Astrocyte of the hippocampus (primary cell): ENCODE results near the gene MRPL46.
A peak's percentile ranks its signal among the peaks of the same experiment; 100 is the strongest.
"Not testable (repeated sequence)": the region's sequence is repeated elsewhere in the genome, so short reads cannot be mapped to it uniquely, and the experiment has no call there.

Source experiments
- DNase-seq: peaks from one replicate; pipeline ENCODE4 v3.0.0; 2011; ENCODE audit warnings: low read depth, low spot score

MRPL46 gene

DNA sequence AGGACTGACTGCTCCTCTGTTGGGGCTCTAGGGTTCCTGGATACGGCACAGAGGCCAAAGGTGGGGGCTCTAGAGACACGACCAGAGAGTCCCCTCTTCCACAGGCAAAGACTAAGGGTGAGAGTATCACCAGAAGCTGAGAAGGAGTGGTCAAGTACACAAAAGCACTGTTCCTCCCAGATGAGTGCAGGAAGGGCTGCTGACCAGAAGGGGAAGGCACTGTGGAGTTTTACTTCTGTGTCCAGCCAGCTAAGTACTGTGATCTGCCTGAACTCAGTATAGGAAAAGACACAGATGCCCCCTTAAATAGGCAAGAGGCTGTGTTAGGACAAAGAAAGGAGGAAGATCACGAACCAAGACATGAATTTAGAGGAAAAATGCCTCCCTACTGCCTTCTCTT is 12.0 kb upstream of the MRPL46 start:
- DNase-seq = no peak

- no peak for DNase-seq
These were observed 10.7 kb upstream of the MRPL46 start for GRCh38 chr15:88477904-88478303.

DNA sequence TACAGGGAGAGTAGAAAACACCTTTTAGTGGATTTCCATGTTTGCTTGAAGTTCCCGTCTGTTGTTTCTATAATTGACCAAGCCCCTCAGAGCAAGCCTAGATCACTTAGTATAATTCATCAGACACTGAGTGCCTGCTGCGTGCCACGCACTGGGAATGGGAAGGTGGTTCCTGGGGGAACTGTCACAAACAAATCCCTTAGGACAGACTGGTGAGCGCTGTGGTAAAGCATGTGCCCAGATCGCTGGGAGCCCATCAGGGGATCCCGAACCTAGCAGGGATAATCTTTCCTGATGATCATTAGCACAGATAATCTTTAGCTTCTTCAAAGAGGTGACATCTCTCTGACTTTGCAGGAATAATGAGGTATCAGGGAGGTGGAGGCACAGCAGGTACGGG is 9.9 kb upstream of the MRPL46 start:
- DNase-seq = no peak

- DNase-seq = peak; percentile 65
These were observed 9.5 kb upstream of the MRPL46 start for GRCh38 chr15:88476635-88477060.

DNA sequence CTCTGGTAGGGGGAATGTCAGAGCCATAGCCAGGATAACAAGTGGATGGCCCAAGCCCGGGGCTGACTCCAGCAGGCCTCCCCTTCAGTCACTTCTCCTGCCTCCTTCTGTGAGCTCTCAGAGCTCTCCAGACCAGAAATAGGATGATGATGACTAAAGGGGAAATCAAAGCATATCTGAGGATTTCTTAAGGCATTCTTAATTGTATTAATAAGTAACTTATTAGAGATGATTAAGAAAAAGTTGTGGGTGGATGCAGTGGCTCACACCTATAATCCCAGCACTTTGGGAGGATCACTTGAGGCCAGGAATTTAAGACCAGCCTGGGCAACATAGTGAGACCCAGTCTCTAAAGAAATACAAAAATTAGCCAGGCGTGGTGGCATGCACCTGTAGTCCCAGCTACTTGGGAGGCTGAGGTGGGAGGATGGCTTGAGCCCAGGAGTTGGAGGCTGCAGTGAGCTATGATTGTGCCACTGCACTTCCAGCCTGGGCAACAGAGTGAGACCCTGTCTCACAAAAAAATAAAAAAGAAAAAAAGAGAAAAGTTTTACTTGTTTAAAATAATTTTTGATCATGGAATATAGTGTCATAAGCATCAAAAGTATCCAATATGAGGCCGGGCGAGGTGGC is 6.6 kb upstream of the MRPL46 start:
- DNase-seq = not testable (repeated sequence)

DNA sequence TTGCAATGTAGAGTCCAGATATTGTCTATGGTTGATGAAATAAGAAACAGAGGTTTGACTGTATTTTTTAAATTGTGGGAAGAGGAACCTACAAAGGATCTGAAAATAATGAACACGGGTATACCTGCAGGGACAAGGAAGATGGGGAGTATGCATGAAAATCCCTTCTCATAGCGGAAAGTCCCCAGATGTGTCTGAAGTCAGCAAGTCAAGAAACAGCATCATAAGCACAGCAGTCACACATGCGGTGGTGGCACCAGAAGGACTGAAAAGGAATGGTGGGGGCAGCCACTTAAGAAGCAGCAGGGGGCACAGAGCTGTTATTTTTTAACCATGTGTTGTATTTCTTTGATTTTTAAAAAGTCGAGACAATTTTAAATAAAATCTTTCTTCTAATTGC is 5.0 kb upstream of the MRPL46 start:
- no peak for DNase-seq

DNA sequence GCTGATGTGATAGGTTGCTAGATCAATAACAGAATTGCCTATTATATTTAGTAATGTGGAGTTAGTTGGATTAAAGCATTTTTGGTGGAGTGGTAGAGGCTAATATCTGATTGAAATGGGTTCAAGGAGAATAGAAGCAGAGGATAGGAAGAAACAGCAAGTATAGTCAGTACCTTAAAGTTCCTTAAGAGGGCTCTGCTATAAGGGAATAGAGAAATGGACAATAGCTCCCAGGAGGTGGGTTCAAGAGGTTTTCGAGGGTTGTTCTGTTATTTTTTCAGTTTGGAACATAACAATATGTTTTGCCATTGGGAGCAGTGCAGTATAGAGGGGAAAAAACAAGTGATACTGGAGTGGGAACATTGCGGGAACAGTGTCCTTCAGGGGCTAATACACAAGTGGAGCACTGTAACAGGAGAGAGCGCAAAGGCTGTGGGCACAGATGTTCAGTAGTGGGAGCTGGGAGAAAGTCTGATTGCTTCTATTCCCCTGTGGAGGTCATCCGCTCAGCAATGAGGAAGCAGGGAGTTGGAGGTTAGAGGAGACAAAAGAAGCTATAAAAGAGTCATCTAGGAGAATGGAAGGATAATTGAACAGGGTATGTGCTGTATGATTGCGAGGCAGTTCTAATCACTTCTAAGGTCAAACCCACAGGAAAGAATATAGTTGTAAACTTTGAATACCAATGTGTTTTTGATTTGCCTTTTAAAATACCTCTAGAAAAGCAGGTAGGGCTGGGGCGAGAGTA is 3.6 kb upstream of the MRPL46 start:
- no peak for DNase-seq

- DNase-seq = no peak
These were observed 2.1 kb upstream of the MRPL46 start for GRCh38 chr15:88469321-88469720.

DNA sequence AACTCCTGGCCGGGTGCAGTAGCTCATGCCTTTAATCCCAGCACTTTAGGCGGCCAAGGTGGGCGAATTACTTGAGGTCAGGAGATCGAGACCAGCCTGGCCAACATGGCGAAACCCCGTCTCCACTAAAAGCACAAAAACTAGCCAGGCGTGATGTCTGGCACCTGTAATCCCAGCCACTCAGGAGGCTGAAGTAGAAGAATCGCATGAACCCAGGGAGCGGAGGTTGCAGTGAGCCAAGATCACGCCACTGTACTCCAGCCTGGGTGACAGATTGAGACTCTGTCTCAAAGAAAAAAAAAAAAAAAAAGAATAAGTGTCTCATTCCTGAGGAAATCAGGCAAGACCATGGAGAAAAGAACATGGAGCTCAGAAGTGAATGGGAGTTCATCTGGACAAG is 1.5 kb upstream of the MRPL46 start:
- DNase-seq = not testable (repeated sequence)

DNA sequence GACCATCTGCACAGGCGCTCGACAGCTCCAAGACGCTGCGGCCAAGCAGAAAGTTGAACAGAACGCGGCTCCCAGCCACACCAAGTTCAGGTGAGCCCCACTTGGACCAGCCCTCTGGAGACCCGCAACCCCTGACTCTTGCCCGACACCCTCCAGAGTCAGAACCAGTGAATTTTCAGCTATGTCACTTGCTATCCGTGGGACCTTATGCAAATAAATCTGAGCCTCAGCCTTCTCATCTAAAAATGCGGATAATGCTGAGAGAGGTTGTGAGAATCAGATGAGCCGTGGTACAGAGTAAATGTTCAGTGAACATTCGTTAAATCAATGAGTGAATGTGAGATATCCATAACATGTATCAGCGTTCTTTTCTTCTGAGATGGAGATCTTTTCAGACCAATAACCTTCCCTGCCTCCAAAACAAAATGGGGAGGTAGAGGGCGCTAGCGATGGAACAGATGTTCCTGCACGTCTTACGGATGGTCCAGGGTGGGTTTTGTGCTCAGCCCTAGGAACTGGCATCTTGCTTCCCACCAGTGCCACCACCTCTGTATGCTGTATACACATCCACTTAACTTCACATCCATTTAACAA is 844 bp upstream of the MRPL46 start:
- DNase-seq = peak; percentile 37

- no peak for DNase-seq
These were observed 1.5 kb downstream of the MRPL46 start for GRCh38 chr15:88465633-88466224.

DNA sequence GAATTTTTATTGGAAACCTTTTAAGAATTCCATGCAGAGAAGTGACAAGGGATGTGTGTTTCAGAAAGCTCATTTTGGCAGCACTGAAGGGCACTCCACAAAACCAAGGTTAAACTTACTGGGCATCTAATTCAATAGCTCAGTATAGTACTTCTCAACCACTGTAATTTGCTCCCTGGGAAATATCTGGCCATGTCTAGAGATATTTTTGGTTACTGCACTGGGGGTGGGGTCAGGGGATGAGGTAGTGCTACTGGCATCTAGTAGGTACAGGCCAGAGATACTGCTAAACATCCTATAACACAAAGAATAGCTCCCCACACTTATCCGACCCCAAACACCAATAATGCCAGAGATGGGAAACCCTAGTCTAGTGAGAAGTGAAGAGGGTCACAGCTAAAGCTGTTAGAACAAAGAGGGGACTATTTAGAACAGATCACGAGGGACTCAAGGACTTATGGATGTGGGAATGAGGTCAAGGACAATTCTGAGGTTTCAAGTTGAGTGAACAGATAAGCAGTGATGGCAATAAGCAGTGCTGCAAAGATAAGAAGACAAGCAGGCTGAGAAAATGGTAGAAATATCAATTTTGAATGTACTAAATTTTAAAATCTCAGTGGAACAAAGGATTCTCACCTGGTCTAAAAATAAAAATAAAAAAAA is 3.2 kb downstream of the MRPL46 start:
- DNase-seq = no peak

- DNase-seq = no peak
These were observed 10.5 kb downstream of the MRPL46 start for GRCh38 chr15:88456733-88457132.

GRCh38 chr15:88454867-88455810 is 12.0 kb downstream of the MRPL46 start:
- DNase-seq = peak; percentile 83

DNA sequence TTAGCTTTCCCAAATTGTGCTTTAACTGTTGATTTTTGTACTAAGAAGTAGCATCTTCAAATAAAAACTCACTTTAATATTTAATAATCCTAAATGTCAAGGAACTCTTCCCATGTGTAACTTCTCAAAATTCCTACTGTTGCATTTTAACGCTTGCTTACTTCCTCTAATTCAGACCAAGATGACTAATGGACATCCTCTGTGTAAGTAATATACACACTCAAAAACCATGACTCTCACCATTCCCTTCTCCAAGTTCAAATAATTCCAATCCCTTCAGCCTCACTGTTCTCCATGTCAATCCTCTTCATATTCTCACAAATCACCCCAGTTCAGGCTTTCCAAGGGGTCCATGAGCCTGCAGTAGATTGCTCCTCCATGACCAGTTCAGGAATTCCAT is 13.0 kb downstream of the MRPL46 start:
- DNase-seq = no peak

DNA sequence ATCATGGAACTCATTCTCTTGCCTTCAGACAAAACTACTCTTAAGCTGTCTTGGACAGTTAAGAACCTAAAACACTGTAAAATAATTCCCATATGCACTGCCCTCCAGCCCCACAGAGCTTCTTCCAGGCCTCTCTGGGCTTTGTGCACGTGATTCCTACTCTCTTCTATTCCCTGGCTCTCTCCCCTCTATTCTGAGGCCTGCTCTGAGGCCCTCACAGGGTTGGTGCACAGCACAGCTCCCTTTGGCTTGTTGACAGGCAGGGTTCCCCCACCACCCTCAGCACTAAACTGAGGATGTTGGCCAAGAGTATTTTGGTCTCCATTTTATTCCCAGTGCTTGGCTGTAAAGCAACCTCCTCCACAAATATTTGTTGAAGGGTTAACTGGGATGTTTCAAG is 13.5 kb downstream of the MRPL46 start:
- no peak for DNase-seq

DNA sequence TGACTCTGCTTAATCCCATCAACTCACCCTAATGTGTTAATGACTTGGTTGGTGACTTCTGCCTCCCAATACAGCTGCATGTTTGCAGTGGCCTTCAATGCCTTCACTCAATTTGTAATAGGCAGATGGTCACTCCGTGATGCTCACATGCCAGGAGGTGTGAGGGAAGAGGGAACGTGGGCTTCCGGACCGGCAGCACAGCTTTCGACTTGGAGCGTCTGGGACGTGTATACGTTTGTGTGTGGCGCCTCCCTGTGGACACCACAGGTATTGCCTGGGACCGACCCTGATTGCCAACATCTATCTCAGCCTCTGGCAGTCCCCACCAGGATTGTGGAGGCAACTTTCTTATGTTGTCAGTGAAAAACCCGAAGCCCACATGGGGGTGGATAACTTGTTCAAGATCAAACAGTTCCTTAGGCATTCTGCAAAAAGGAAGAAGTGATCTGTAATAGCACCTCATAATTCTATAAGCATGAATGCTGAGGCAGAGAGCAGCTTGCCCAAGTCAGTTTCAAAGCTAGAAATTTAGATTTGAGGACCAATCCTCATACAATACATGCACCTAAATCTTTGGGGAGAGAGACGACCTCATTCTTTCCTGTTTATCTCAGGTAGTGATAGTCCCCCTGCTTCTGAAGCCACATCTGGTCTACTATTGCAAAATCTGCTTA is 16.9 kb downstream of the MRPL46 start:
- peak; percentile 90 for DNase-seq

DNA sequence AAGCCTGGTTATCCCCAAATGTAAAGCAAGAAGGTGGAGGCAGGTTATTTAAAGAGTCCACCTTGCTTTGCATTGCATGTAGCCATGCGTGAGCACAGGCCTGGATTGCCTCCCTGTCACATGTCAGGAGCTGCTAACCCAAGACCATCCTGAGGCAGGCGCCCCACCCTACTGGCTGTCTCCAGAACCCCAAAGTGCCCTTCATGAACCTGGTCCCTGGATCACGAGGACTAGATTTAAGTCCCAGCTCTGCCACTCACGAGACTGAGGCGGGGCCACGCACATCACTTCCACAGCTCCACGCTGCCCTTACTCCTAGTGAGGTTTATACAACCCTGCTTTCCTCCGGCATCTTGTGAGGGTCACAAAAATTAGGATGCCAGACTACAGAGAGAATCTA is 17.6 kb downstream of the MRPL46 start:
- no peak for DNase-seq

DNA sequence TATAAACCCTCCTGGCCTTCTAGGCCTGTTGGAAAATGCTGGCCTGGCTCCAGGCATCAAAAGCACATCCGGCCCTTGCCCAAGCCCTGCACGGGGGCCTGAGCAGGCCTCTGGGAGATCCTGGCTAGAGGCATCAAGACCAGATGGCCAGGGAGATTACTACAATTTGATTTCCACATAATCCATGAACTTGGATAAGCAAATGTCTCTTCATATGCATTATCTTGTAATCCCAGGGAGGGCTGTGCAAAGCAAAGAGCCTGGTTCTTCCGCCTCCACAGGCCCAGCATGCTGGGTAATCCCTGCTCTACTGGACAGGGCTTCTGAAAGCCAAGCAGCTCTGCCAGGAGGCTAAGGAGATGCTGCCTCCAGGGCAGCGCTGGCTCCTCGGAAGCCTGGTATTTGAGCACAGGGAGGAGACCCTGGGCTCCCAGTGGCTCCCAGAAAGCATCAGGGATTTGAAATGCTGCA is 18.2 kb downstream of the MRPL46 start:
- no peak for DNase-seq

DNA sequence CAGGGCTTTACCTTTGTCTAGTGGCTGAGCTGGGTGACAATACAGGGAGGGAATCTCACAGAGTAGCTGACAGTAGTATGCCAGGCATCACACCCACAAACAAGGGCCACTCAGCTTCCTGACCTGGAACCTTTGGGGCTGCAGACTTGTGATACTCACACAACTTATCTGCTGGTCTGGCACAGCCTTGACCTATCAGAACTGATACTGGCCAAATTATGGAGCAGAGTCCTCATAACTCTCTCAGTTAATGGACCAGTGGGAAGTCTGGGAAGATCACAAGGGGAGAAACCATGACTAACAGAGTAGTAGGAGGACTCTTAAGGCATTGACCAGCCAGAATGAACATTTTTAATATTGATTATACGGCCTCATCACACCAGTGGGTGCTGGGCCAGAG is 19.4 kb downstream of the MRPL46 start:
- no peak for DNase-seq
